ENCODE measurements around the gene ACTG1.

DNA sequence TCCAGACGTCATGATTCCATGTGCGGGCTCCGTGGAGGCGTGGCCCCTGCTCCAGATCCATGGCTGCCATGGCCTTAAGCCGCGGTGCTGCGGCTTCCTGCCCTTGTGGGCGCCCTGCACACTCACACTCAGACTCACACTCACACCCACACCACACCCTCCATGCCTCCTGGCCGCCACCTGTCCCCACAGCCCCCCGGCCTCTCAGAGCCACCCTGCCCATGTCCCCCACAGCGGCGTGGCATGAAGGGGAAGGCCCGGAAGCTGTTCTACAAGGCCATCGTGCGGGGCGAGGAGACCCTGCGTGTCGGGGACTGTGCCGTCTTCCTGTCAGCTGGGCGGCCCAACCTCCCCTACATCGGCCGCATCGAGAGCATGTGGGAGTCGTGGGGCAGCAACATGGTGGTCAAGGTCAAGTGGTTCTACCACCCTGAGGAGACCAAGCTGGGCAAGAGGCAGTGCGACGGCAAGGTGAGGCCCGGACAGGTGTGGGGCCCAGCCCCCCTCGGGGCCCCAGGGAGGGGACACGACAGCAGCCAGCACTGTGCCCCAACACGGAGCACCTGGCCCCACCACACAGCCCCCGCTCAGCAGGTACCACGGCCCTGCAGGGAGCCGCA is 50.0 kb downstream of the ACTG1 start:
- TF ChIP-seq, protein P1, sequence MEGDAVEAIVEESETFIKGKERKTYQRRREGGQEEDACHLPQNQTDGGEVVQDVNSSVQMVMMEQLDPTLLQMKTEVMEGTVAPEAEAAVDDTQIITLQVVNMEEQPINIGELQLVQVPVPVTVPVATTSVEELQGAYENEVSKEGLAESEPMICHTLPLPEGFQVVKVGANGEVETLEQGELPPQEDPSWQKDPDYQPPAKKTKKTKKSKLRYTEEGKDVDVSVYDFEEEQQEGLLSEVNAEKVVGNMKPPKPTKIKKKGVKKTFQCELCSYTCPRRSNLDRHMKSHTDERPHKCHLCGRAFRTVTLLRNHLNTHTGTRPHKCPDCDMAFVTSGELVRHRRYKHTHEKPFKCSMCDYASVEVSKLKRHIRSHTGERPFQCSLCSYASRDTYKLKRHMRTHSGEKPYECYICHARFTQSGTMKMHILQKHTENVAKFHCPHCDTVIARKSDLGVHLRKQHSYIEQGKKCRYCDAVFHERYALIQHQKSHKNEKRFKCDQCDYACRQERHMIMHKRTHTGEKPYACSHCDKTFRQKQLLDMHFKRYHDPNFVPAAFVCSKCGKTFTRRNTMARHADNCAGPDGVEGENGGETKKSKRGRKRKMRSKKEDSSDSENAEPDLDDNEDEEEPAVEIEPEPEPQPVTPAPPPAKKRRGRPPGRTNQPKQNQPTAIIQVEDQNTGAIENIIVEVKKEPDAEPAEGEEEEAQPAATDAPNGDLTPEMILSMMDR (IDR thresholded peaks at IDR 0.05; ENCODE audit: low read depth, low read length, missing input control) = no peak
- TF ChIP-seq RAD21 (IDR thresholded peaks at IDR 0.05) = no peak
- no peak for TF ChIP-seq SP1 (IDR thresholded peaks at IDR 0.05)
- TF ChIP-seq RXRA (IDR thresholded peaks at IDR 0.05) = no peak
- no peak for TF ChIP-seq NR2F2 (IDR thresholded peaks at IDR 0.05)
- TF ChIP-seq YY1 (IDR thresholded peaks at IDR 0.05) = no peak
- TF ChIP-seq GABPA (IDR thresholded peaks at IDR 0.05 in 1 of 2, conservative IDR thresholded peaks at IDR 0.05 in 1 of 2) = no peak
- TF ChIP-seq TAF1 (conservative IDR thresholded peaks at IDR 0.05) = no peak
- TF ChIP-seq EGR1 (IDR thresholded peaks at IDR 0.05; ENCODE audit: low read depth in 2 of 2) = no peak
- TF ChIP-seq, protein P2, sequence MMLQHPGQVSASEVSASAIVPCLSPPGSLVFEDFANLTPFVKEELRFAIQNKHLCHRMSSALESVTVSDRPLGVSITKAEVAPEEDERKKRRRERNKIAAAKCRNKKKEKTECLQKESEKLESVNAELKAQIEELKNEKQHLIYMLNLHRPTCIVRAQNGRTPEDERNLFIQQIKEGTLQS (IDR thresholded peaks at IDR 0.05) = no peak
- TF ChIP-seq FOXA1 (IDR thresholded peaks at IDR 0.05) = no peak
- no peak for TF ChIP-seq JUND (IDR thresholded peaks at IDR 0.05)
- TF ChIP-seq, protein P3, sequence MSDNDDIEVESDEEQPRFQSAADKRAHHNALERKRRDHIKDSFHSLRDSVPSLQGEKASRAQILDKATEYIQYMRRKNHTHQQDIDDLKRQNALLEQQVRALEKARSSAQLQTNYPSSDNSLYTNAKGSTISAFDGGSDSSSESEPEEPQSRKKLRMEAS (IDR thresholded peaks at IDR 0.05) = no peak
